Body of pancreas (tissue), 4 donors: ENCODE data around the gene LONRF2.

Source experiments
- POLR2A ChIP-seq, 3 donors: fragments of 450-650 bp; IDR thresholded peaks; one replicate each; pipeline ENCODE4 v1.6.1; 2016; ENCODE audit warnings: antibody characterized with exemption in 3 of 3, mild to moderate bottlenecking in 2 of 3
- TF ChIP-seq, protein P1 (sequence below), 7 experiments: fragments of 450-650 bp in 4 of 7; fragments of 200-600 bp in 3 of 7; sonication (generic) in 3 of 7; IDR thresholded peaks; one replicate each; pipeline ENCODE4 v1.5.1; 2016 to 2019; ENCODE audit warnings: antibody characterized with exemption in 7 of 7

DNA sequence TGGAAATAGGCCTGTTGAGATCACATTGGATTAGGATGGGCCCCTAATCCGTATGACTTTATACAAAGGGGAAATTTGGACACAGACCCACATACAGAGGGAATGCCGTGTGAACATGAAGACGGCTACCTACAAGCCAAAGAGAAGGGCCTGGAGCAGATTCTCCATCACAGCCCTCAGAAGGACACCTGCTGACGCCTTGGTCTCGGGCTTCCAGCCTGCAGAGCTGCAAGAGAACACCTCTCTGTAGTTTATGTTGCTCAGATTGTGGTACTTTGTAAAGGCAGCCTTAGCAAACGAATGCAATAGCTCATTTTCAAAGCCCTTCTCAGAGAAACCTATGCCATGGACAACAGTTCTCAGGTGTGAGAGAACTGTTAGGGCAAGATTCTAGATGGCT lies 86.1 kb downstream of the LONRF2 start:
- TF ChIP-seq, protein P1, sequence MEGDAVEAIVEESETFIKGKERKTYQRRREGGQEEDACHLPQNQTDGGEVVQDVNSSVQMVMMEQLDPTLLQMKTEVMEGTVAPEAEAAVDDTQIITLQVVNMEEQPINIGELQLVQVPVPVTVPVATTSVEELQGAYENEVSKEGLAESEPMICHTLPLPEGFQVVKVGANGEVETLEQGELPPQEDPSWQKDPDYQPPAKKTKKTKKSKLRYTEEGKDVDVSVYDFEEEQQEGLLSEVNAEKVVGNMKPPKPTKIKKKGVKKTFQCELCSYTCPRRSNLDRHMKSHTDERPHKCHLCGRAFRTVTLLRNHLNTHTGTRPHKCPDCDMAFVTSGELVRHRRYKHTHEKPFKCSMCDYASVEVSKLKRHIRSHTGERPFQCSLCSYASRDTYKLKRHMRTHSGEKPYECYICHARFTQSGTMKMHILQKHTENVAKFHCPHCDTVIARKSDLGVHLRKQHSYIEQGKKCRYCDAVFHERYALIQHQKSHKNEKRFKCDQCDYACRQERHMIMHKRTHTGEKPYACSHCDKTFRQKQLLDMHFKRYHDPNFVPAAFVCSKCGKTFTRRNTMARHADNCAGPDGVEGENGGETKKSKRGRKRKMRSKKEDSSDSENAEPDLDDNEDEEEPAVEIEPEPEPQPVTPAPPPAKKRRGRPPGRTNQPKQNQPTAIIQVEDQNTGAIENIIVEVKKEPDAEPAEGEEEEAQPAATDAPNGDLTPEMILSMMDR (IDR thresholded peaks at IDR 0.05): no peak
- no peak for TF ChIP-seq POLR2A (IDR thresholded peaks at IDR 0.05)
